Activated CD8-positive, alpha-beta memory T cell treated with anti-CD3 and anti-CD28 coated beads for 48 hours (primary cell): ENCODE measurements around the gene VAV3.
"Not testable (repeated sequence)": the region's sequence is repeated elsewhere in the genome, so short reads cannot be mapped to it uniquely, and the experiment has no call there.

ENCODE experiments used
- DNase-seq, 3 experiments: peaks; one replicate each; pipeline ENCODE4 v3.0.0-alpha.2; 2020; ENCODE audit warnings: low read depth in 2 of 3, low spot score in 2 of 3

VAV3 gene

GRCh38 chr1:107748531-107748930 is 216.4 kb downstream of the VAV3 start:
- no peak for DNase-seq

- no peak for DNase-seq
Measured at GRCh38 chr1:107741242-107741641, 223.7 kb downstream of the VAV3 start.

GRCh38 chr1:107740579-107740978 is 224.4 kb downstream of the VAV3 start:
- DNase-seq, result no peak

GRCh38 chr1:107739651-107740050 is 225.3 kb downstream of the VAV3 start:
- DNase-seq, result no peak

- DNase-seq, result no peak
Measured at GRCh38 chr1:107739201-107739600, 225.8 kb downstream of the VAV3 start.

- not testable (repeated sequence) for DNase-seq
Measured at GRCh38 chr1:107733401-107733800, 231.6 kb downstream of the VAV3 start.

GRCh38 chr1:107727866-107728265 is 237.1 kb downstream of the VAV3 start:
- no peak for DNase-seq

- DNase-seq, result no peak
Measured at GRCh38 chr1:107726860-107727259, 238.1 kb downstream of the VAV3 start.

- DNase-seq, result no peak
Measured at GRCh38 chr1:107724648-107725047, 240.3 kb downstream of the VAV3 start.

- not testable (repeated sequence) for DNase-seq
Measured at GRCh38 chr1:107720210-107720609, 244.8 kb downstream of the VAV3 start.

GRCh38 chr1:107710005-107710404 is 255.0 kb downstream of the VAV3 start:
- DNase-seq, result no peak

GRCh38 chr1:107707111-107707510 is 257.9 kb downstream of the VAV3 start:
- DNase-seq, result no peak

GRCh38 chr1:107706182-107706581 is 258.8 kb downstream of the VAV3 start:
- DNase-seq, result no peak

GRCh38 chr1:107704911-107705310 is 260.1 kb downstream of the VAV3 start:
- DNase-seq, result no peak

GRCh38 chr1:107702946-107703571 is 261.9 kb downstream of the VAV3 start:
- no peak for DNase-seq

- not testable (repeated sequence) for DNase-seq
Measured at GRCh38 chr1:107700651-107701050, 264.3 kb downstream of the VAV3 start.

- DNase-seq, result no peak
Measured at GRCh38 chr1:107698161-107698560, 266.8 kb downstream of the VAV3 start.

- DNase-seq, result no peak
Measured at GRCh38 chr1:107695341-107695740, 269.6 kb downstream of the VAV3 start.

GRCh38 chr1:107692580-107693345 is 272.2 kb downstream of the VAV3 start:
- no peak for DNase-seq

- DNase-seq, result no peak
Measured at GRCh38 chr1:107691540-107691939, 273.4 kb downstream of the VAV3 start.

GRCh38 chr1:107690491-107690890 is 274.5 kb downstream of the VAV3 start:
- DNase-seq, result no peak

- no peak for DNase-seq
Measured at GRCh38 chr1:107689733-107690132, 275.2 kb downstream of the VAV3 start.

- DNase-seq, result no peak
Measured at GRCh38 chr1:107689159-107689558, 275.8 kb downstream of the VAV3 start.
